GM18526 (cell line): ENCODE results near the gene RRP1.

ENCODE experiments used
- POLR2A ChIP-seq: IDR thresholded peaks from 3 replicates; pipeline ENCODE4 v1.6.1; 2011; ENCODE audit not compliant: insufficient read length; ENCODE audit errors: extremely low read depth

Gene RRP1

GRCh38 chr21:43789276-43790009 lies at the start of gene RRP1:
RRP1 (plus strand) TSS chr21:43789577; CDS start chr21:43789630, 53 bp downstream.
- TF ChIP-seq POLR2A: peak; percentile 80

GRCh38 chr21:43739621-43740435 lies 49.5 kb upstream of the RRP1 start:
- TF ChIP-seq POLR2A: no peak

GRCh38 chr21:43740497-43741156 lies 48.8 kb upstream of the RRP1 start:
- no peak for TF ChIP-seq POLR2A

GRCh38 chr21:43741423-43742096 lies 47.8 kb upstream of the RRP1 start:
- no peak for TF ChIP-seq POLR2A

- TF ChIP-seq POLR2A: no peak
Measured at GRCh38 chr21:43743947-43744346, 45.4 kb upstream of the RRP1 start.

- TF ChIP-seq POLR2A: no peak
Measured at GRCh38 chr21:43744725-43745124, 44.7 kb upstream of the RRP1 start.

- TF ChIP-seq POLR2A: no peak
Measured at GRCh38 chr21:43745772-43746517, 43.4 kb upstream of the RRP1 start.

- no peak for TF ChIP-seq POLR2A
Measured at GRCh38 chr21:43748622-43749021, 40.8 kb upstream of the RRP1 start.

- TF ChIP-seq POLR2A: no peak
Measured at GRCh38 chr21:43749651-43750262, 39.6 kb upstream of the RRP1 start.

- no peak for TF ChIP-seq POLR2A
Measured at GRCh38 chr21:43750339-43751033, 38.9 kb upstream of the RRP1 start.

- TF ChIP-seq POLR2A: no peak
Measured at GRCh38 chr21:43751955-43752591, 37.3 kb upstream of the RRP1 start.

GRCh38 chr21:43752758-43753438 lies 36.5 kb upstream of the RRP1 start:
- TF ChIP-seq POLR2A: no peak

GRCh38 chr21:43753439-43753799 lies 36.0 kb upstream of the RRP1 start:
- TF ChIP-seq POLR2A: no peak
